ENCODE results near the gene SVIL.

DNA sequence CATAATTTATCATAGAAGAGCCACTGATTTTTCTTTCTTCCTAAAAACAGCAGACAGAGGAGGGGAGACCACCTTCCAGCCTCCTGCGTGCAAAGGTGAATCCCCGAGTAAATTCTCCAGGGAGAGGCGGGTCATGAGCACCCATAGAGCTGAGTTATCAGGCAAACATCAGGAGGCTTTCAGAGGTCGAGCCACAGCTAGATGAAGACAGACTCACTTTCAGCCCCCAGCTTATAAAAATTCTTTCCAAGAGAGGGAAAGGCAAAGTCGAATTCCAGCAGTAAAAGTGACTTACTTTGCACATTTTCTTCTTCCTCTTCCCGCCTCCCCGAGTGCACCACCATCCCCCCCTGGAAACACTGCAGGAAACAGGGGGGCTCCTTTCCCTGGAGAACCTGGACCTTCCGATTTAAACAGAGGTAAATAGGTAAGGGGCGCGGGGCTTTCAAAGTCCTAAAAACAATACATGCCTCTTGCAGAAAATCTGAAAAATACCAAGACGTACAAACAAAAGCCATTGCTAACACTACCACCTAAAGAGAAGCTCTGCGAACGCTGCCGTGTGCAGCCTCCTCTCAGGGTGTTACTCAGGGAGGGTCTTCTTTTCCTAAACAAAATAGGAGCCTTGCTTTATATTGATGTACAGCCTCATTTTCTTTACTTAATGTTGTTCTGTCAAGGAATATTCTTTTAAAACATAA, 163.8 kb downstream of the SVIL start:
- TF ChIP-seq, protein P1, sequence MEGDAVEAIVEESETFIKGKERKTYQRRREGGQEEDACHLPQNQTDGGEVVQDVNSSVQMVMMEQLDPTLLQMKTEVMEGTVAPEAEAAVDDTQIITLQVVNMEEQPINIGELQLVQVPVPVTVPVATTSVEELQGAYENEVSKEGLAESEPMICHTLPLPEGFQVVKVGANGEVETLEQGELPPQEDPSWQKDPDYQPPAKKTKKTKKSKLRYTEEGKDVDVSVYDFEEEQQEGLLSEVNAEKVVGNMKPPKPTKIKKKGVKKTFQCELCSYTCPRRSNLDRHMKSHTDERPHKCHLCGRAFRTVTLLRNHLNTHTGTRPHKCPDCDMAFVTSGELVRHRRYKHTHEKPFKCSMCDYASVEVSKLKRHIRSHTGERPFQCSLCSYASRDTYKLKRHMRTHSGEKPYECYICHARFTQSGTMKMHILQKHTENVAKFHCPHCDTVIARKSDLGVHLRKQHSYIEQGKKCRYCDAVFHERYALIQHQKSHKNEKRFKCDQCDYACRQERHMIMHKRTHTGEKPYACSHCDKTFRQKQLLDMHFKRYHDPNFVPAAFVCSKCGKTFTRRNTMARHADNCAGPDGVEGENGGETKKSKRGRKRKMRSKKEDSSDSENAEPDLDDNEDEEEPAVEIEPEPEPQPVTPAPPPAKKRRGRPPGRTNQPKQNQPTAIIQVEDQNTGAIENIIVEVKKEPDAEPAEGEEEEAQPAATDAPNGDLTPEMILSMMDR (IDR thresholded peaks at IDR 0.05): no peak
- no peak for TF ChIP-seq POLR2A (IDR thresholded peaks at IDR 0.05)

Measured in Peyer's patch (tissue), 4 donors.